ENCODE results near the gene ELFN2.
"Not testable (repeated sequence)": the region's sequence is repeated elsewhere in the genome, so short reads cannot be mapped to it uniquely, and the experiment has no call there.

ELFN2 gene

DNA sequence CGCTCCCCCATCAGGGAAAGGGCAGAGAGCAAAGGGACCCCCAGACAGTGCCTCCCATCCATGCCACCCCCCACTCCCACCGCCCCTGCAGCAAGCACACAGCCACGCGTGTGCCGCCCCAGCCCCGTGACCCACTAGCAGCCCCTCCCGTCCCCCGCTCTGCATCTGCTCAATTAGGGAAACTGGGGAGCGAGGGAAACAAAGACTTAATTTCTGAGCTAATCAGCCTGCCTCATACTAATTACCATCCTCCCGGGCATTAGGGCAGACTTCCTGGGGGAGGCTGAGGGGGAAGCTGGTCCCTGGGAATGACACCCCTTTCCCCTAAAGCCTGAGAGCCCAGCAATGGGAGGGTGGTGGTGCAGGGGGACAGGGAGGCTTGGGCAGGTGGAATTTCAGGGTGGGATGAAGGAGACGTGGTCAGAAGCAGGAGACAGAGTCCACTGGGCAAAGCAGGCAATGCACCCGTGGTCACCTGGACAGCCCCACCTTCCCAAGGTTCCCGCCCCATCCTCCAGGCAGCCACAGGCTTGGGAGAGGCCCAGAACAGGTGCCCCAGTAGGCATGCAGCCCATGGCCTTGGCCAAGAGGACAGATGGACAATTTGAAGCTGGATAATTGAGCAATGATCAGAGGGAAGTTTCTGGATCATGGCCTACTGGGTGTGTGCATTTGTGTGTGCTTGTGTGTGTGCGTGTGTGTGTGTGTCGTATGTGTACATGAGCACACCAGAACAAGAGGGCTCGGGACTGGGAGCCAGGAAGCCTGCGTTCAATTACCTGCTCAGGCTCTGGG lies 20.6 kb downstream of the ELFN2 start:
- DNase-seq (ENCODE audit: extremely low read depth, low read depth): no peak
- TF ChIP-seq, protein P1, sequence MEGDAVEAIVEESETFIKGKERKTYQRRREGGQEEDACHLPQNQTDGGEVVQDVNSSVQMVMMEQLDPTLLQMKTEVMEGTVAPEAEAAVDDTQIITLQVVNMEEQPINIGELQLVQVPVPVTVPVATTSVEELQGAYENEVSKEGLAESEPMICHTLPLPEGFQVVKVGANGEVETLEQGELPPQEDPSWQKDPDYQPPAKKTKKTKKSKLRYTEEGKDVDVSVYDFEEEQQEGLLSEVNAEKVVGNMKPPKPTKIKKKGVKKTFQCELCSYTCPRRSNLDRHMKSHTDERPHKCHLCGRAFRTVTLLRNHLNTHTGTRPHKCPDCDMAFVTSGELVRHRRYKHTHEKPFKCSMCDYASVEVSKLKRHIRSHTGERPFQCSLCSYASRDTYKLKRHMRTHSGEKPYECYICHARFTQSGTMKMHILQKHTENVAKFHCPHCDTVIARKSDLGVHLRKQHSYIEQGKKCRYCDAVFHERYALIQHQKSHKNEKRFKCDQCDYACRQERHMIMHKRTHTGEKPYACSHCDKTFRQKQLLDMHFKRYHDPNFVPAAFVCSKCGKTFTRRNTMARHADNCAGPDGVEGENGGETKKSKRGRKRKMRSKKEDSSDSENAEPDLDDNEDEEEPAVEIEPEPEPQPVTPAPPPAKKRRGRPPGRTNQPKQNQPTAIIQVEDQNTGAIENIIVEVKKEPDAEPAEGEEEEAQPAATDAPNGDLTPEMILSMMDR (IDR thresholded peaks at IDR 0.05; ENCODE audit: low read depth, low read length, missing control alignments): no peak
- H3K4me3 ChIP-seq (replicated peaks; ENCODE audit: low read depth, low read length): no peak overlapping the region

DNA sequence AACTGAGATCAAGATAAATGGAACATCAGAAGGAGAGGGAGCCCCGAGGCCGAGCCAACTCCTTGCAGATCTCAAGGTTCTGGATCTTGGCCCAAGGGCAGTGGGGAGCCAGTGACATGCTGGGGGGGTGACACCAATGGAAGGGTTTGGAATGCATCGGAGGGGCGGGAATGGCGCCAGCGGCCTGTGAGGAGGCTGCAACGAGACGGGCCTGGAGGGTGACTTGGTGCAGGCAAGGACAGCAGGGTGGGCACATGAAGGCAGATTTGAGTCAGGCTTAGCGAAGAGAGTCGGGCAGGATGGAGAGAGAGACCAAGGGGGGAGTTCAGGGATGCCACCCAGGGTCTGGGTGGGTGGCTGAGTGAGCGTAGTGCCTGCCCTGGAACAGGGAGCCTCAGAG lies 23.2 kb downstream of the ELFN2 start:
- TF ChIP-seq, protein P1 (IDR thresholded peaks at IDR 0.05; ENCODE audit: low read depth, low read length, missing control alignments): no peak

DNA sequence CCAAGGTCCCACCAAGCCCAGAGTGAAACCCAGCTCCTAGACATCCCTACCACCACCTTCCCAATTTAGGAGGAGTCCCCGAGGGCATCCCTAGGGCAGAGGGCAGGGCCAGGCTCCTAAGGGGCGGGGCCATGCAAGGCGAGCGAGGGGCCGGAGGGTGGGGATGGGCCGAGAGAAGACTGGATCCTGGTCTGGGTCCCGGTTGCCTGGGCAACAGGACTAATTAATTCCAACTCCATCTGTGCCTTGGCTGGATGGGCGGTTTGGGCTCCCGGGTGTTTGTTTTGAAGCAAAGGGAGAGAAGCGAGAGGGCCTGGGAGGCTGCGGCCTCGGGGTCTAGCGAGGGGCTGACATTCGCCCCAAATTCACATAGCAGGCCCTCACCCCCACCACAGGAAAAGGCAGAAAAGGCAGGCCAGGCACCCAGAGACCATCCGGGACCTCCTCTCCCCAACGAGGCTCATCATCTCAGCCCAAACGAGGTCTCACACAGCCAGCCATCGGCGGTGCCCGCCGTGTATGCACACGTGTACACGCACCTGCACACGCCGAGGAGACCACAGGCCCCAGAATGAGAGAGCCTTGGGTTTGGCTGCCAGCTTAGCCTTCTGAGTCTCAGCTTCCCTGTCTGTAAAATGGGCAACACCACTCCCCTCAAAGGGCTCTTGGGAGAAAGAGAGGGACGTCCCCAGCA lies 23.9 kb downstream of the ELFN2 start:
- no peak for DNase-seq (ENCODE audit: extremely low read depth, low read depth)

More for the DNA sequence above, 23.2 kb downstream of the ELFN2 start:
- H3K4me3 ChIP-seq (replicated peaks; ENCODE audit: low read depth, low read length): no peak overlapping the region
- DNase-seq (ENCODE audit: extremely low read depth, low read depth): no peak

DNA sequence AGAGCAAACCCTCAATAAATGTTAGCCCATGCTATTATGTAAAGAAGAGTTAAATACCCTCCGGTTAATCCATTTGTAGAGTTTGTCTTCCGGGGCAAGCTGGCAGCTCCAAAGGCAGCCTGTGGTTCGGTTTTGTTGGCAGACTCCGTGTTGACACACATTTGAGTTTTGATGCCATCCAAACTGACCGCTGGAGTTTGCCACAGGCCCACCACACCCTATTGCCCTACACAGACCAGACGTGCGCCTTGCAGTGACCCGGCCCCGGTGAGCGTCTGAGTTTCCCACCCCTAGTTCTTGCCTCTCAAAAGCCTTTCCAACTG lies 25.1 kb downstream of the ELFN2 start:
- no peak for DNase-seq (ENCODE audit: extremely low read depth, low read depth)
- TF ChIP-seq, protein P1 (IDR thresholded peaks at IDR 0.05; ENCODE audit: low read depth, low read length, missing control alignments): no peak
- no peak overlapping the region for H3K4me3 ChIP-seq (replicated peaks; ENCODE audit: low read depth, low read length)

More for the DNA sequence above, 23.9 kb downstream of the ELFN2 start:
- H3K4me3 ChIP-seq (replicated peaks; ENCODE audit: low read depth, low read length): no peak overlapping the region
- TF ChIP-seq, protein P1 (IDR thresholded peaks at IDR 0.05; ENCODE audit: low read depth, low read length, missing control alignments): no peak

DNA sequence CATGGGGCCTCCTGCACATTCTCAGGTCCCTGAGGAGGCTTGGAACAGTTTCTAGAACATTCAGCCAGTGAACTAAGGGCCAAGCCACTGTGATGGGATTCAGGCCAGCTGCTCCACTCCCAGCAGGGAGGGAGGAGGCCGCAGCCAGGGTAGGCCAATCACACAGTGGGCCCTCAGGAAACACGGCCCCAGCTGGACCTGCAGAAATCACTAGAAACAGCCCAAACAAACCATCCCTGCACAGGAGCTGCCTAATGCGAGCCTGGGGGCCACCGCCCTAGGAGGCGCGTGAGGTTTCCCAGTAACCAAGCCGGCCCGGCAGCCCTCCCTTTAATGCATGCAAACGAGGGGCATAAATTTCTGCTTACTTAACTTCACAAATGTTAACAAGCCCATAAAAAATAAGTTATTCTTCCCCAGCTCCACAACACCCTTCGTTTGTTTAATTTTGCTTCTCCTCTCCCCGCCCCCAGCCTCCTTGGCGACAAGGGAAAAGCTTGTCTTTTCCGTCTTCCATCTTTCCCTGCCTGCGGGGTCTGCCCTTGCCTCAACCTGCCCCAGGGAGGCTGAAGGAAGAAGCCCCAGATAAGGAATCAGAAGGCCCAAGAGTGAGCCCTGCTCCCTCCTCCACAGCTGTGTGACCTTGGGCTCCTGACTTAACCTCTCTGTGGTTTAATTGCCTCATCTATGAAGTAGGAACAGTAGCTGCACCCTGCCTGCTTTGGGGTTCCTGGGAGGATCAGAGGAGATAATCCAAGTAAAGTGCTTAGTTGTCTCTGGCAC lies 25.7 kb downstream of the ELFN2 start:
- H3K4me3 ChIP-seq (replicated peaks; ENCODE audit: low read depth, low read length): no peak overlapping the region
- DNase-seq (ENCODE audit: extremely low read depth, low read depth): no peak
- TF ChIP-seq, protein P1 (IDR thresholded peaks at IDR 0.05; ENCODE audit: low read depth, low read length, missing control alignments): no peak

DNA sequence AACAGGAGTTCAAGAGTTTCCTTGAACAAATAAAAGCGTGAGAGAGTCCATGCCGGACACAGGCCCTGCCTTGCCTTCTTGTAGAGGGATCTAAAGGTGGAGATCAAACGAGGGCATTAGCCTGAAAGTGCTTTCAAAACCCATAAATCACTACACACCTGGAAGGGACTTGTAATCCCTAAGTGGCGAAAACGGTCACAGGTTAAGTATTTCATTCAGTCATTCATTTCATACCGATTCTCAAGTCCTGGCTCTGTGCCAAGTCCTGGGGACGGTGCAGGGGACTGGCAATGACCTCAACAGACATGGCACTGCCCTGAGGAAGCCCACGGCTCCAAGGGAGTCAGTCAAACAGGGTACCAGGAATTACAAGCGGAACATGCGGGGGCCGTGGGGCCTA lies 26.6 kb downstream of the ELFN2 start:
- TF ChIP-seq, protein P1 (IDR thresholded peaks at IDR 0.05; ENCODE audit: low read depth, low read length, missing control alignments): no peak
- DNase-seq (ENCODE audit: extremely low read depth, low read depth): no peak
- no peak overlapping the region for H3K4me3 ChIP-seq (replicated peaks; ENCODE audit: low read depth, low read length)

DNA sequence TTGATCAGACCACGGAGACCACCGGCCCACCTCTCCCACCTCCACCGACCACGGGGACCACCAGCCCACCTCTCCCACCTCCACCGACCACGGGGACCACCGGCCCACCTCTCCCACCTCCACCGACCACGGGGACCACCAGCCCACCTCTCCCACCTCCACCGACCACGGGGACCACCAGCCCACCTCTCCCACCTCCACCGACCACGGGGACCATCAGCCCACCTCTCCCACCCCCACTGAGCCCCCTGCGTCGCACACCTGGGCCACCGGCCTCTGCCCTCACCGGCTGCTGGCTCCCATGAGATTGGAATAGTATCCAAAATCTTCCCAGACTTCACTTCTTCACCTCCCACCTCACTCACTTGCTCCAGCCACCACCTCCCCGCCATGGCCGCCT lies 27.8 kb downstream of the ELFN2 start:
- DNase-seq (ENCODE audit: extremely low read depth, low read depth); H3K4me3 ChIP-seq (replicated peaks; ENCODE audit: low read depth, low read length): not testable (repeated sequence)
